Stomach smooth muscle (tissue), 2 donors: ENCODE results near the gene OTC.

Source experiments
- H3K27ac ChIP-seq: one replicate; pipeline ENCODE4 v1.7.0; 2013; ENCODE audit warnings: mild to moderate bottlenecking, low read length, inconsistent platforms
- H3K27me3 ChIP-seq, 2 donors: one replicate each; pipeline ENCODE4 v1.7.0; 2013; ENCODE audit warnings: low read length in 2 of 2; ENCODE audit not compliant: insufficient read depth in 2 of 2, control insufficient read depth in 1 of 2
- H3K36me3 ChIP-seq, 2 donors: one replicate each; pipeline ENCODE4 v1.7.0; 2013; ENCODE audit warnings: low read length in 2 of 2; ENCODE audit not compliant: control insufficient read depth in 2 of 2, insufficient read depth in 2 of 2
- H3K4me1 ChIP-seq: one replicate; pipeline ENCODE4 v1.7.0; 2013; ENCODE audit warnings: low read length; ENCODE audit not compliant: control insufficient read depth, insufficient read depth
- H3K4me3 ChIP-seq, 2 donors: one replicate each; pipeline ENCODE4 v1.7.0; 2013; ENCODE audit warnings: low read length in 2 of 2
- H3K9ac ChIP-seq, 2 donors: one replicate each; pipeline ENCODE4 v1.7.0; 2013; ENCODE audit warnings: low read length in 2 of 2, mild to moderate bottlenecking in 1 of 2
- H3K9me3 ChIP-seq, 2 donors: one replicate each; pipeline ENCODE4 v1.7.0; 2013; ENCODE audit warnings: low read length in 2 of 2; ENCODE audit not compliant: control insufficient read depth in 2 of 2
- donor health status: healthy.
- donor health status: Pancreatic carcinoma.

Gene OTC

GRCh38 chrX:38356401-38356800 lies 4.0 kb downstream of the OTC start:
- Histone ChIP-seq H3K9me3 (no peaks in the 10 kb centered on the region), H3K4me3 (no peak overlapping the region), H3K27me3 (peaks cover 0 to 6% of the 10 kb centered on the region in 2 donors), H3K4me1 (no peaks in the 10 kb centered on the region), H3K9ac (no peak overlapping the region), H3K36me3 (no peaks in the 10 kb centered on the region), H3K27ac (no peak overlapping the region)

GRCh38 chrX:38357747-38358673 lies 5.6 kb downstream of the OTC start:
- Histone ChIP-seq H3K9ac (no peak overlapping the region), H3K27ac (no peak overlapping the region), H3K36me3 (no peaks in the 10 kb centered on the region), H3K27me3 (peaks cover 0 to 2% of the 10 kb centered on the region in 2 donors), H3K9me3 (no peaks in the 10 kb centered on the region), H3K4me1 (no peaks in the 10 kb centered on the region), H3K4me3 (no peak overlapping the region)

- no peak overlapping the region for H3K4me3 ChIP-seq
- no peaks in the 10 kb centered on the region for H3K4me1 ChIP-seq
- H3K9ac ChIP-seq = no peak overlapping the region
- H3K9me3 ChIP-seq = peaks cover 0 to 2% of the 10 kb centered on the region in 2 donors
- H3K36me3 ChIP-seq = no peaks in the 10 kb centered on the region
- no peak overlapping the region for H3K27ac ChIP-seq
- peaks cover 0 to 2% of the 10 kb centered on the region in 2 donors for H3K27me3 ChIP-seq
These were observed 10.6 kb downstream of the OTC start for GRCh38 chrX:38363046-38363445.

- Histone ChIP-seq H3K4me3 (no peak overlapping the region), H3K4me1 (no peaks in the 10 kb centered on the region), H3K9ac (no peak overlapping the region), H3K36me3 (no peaks in the 10 kb centered on the region), H3K27me3 (peaks cover 0 to 2% of the 10 kb centered on the region in 2 donors), H3K9me3 (peaks cover 0 to 2% of the 10 kb centered on the region in 2 donors), H3K27ac (no peak overlapping the region)
These were observed 13.6 kb downstream of the OTC start for GRCh38 chrX:38365954-38366353.

- H3K27me3 ChIP-seq = peaks cover 0 to 2% of the 10 kb centered on the region in 2 donors
- H3K4me3 ChIP-seq = no peak overlapping the region
- H3K9me3 ChIP-seq = peaks cover 0 to 2% of the 10 kb centered on the region in 2 donors
- no peak overlapping the region for H3K9ac ChIP-seq
- no peaks in the 10 kb centered on the region for H3K4me1 ChIP-seq
- no peak overlapping the region for H3K27ac ChIP-seq
- H3K36me3 ChIP-seq = no peaks in the 10 kb centered on the region
These were observed 16.4 kb downstream of the OTC start for GRCh38 chrX:38368774-38369173.

GRCh38 chrX:38371641-38372040 lies 19.2 kb downstream of the OTC start:
- H3K36me3 ChIP-seq = no peaks in the 10 kb centered on the region
- no peaks in the 10 kb centered on the region for H3K27me3 ChIP-seq
- H3K4me3 ChIP-seq = no peak overlapping the region
- H3K9ac ChIP-seq = no peak overlapping the region
- no peak overlapping the region for H3K27ac ChIP-seq
- peaks cover 0 to 2% of the 10 kb centered on the region in 2 donors for H3K9me3 ChIP-seq
- no peaks in the 10 kb centered on the region for H3K4me1 ChIP-seq

GRCh38 chrX:38374431-38374830 lies 22.0 kb downstream of the OTC start:
- H3K9ac ChIP-seq = no peak overlapping the region
- H3K27ac ChIP-seq = no peak overlapping the region
- H3K4me1 ChIP-seq = no peaks in the 10 kb centered on the region
- peaks cover 0 to 8% of the 10 kb centered on the region in 2 donors for H3K9me3 ChIP-seq
- H3K36me3 ChIP-seq = no peaks in the 10 kb centered on the region
- peaks cover 0 to 3% of the 10 kb centered on the region in 2 donors for H3K27me3 ChIP-seq
- H3K4me3 ChIP-seq = no peak overlapping the region

DNA sequence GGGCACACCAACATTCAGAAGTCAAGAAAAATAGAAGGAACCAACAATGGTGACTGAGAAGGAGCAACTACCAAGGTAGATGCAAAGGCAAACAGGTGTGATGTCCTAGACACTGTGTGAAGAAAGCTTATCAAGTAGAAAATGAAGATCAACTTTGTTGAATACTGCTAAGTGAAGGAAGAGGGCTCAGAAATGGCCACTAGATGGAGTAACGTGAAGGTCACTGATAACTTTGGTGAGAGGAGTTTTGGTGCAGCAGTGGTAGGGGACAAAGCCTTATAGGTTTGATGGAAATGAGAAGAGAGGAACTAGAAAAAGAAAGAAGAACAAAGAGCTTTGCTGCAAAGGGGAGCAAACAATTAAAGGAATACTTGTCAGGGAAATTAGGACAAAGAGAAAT lies 23.5 kb downstream of the OTC start:
- no peak overlapping the region for H3K4me3 ChIP-seq
- no peak overlapping the region for H3K9ac ChIP-seq

DNA sequence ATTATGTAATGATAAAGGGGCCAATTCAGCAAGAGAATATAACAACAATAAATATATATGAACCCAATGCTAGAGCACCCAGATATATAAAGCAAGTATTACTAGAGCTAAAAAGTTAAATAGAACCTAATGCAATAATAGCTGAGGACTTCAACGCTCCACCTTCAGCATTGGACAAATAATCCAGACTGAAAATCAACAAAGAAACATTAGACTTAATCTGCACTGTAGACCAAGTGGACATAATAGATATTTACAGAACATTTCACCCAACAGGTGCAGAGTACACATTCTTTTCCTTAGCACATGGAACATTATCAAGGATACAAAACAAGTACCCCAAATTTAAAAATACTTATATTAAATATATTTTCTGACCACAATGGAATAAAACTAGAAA lies 24.3 kb downstream of the OTC start:
- Histone ChIP-seq H3K9ac (no peak overlapping the region), H3K27me3 (peaks cover 0 to 3% of the 10 kb centered on the region in 2 donors), H3K4me1 (no peaks in the 10 kb centered on the region), H3K27ac (no peak overlapping the region), H3K36me3 (no peaks in the 10 kb centered on the region), H3K4me3 (no peak overlapping the region), H3K9me3 (peaks cover 0 to 8% of the 10 kb centered on the region in 2 donors)

More for the DNA sequence above, 23.5 kb downstream of the OTC start:
- H3K36me3 ChIP-seq = no peaks in the 10 kb centered on the region
- no peaks in the 10 kb centered on the region for H3K4me1 ChIP-seq
- H3K27ac ChIP-seq = no peak overlapping the region
- peaks cover 0 to 8% of the 10 kb centered on the region in 2 donors for H3K9me3 ChIP-seq
- H3K27me3 ChIP-seq = peaks cover 0 to 3% of the 10 kb centered on the region in 2 donors

- Histone ChIP-seq H3K4me1 (no peaks in the 10 kb centered on the region), H3K4me3 (no peak overlapping the region), H3K36me3 (no peaks in the 10 kb centered on the region), H3K27me3 (peaks cover 0 to 3% of the 10 kb centered on the region in 2 donors), H3K27ac (no peak overlapping the region), H3K9me3 (peaks cover 0 to 8% of the 10 kb centered on the region in 2 donors), H3K9ac (no peak overlapping the region)
These were observed 26.7 kb downstream of the OTC start for GRCh38 chrX:38379088-38379487.

DNA sequence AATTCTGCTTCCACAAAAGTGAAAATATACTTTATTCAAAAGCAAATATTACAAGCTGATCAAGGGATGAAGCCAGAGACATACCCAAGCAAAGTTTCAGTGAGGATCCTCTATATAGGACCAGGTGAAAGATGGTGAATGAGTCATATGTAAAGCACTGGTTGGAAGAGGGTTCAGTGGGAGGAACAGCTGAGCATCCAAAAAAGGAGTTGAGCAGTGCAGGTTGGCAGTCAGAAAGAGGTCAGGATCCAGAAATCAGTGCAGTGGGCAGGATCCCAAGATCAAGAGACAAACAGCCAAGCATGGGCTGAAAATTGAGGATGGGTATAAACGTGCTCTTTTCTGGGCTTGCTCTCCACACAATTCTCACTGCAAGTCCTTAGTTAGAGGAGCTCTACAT lies 30.3 kb downstream of the OTC start:
- Histone ChIP-seq H3K36me3 (no peaks in the 10 kb centered on the region), H3K27me3 (peaks cover 0 to 3% of the 10 kb centered on the region in 2 donors), H3K27ac (no peak overlapping the region), H3K9me3 (peaks cover 0 to 6% of the 10 kb centered on the region in 2 donors), H3K4me3 (no peak overlapping the region), H3K4me1 (no peaks in the 10 kb centered on the region), H3K9ac (no peak overlapping the region)
